ENCODE measurements around the gene ADGRL3.
"Not testable (repeated sequence)": the region's sequence is repeated elsewhere in the genome, so short reads cannot be mapped to it uniquely, and the experiment has no call there.

ADGRL3 gene

DNA sequence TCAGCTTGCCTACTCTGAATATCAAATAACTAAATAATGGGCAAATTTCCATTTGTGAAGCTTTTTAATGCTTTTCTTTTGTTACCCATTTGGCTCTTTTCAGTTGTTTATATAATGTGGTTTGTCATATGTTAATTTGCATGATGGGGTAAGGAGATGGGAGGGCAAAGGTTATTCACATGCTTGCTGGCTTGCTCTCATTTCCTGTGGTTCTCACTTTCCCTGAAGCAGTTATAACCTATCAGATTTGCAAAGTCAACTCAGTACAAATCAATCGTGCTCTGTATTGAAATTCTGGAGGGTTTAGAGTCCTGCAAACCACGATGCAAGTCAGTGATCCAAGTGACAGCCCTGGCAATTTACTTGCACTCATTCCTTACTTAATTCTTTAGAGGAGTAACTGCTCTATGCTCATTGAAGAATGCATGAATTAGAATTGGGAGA, 711.2 kb downstream of the ADGRL3 start:
- DNase-seq (ENCODE audit: low read depth): no peak

DNA sequence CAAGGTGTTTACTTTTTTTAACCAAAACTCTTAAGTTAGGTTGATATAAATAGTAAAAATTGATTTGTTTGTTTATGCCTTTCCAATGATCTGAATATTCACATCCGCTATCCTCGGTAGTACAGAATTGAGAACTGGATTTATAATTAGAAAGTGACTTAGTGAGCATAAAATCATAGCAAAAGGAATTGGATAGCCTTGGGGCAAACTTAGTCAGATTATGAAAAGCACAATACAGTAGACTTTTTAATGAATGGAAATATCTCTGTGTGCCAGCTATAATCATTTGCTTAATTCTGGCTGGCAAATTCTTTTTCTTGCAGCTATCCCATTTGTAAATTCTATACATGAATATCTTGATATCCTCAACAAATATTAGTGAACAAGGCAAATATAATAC, 713.5 kb downstream of the ADGRL3 start:
- no peak for DNase-seq (ENCODE audit: low read depth)

DNA sequence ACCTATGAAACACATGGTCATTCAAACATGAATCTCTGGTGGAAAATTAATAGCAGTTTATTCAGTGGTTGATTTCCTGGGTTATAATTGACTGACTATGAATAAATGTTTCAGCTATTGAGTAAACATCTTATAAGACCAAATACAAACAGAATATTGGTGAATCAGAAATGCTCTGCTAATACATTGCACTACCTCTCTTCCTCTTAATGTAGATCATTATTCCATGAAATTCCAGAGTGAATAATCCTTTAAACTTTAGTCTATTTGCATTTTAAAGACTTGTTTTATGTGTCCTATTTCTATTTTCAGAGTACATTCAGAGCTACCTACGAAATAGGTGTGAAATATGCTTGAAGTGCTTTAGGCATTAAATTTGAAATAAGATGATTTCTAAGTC, 715.4 kb downstream of the ADGRL3 start:
- DNase-seq (ENCODE audit: low read depth): no peak

- DNase-seq (ENCODE audit: low read depth): no peak
Measured at GRCh38 chr4:61918507-61918906, 718.4 kb downstream of the ADGRL3 start.

DNA sequence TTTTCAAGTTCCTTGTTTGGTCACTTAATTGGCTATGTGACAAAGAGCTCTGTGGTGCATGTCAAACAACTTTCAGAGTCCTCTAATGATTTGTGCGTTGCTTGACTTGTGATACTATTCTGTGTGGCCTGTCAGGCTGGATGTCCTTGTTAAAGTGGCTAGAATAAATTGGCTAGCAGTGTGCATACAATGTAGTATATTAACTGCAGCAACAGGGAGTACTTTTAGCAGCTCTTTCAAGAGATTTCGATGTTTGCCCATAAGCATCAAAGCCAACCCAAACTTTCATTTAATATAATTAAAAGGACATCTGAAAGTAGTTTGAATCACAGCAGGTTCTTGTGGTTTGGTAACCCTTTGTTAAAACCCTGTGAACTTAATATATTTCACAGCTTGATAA, 718.9 kb downstream of the ADGRL3 start:
- DNase-seq (ENCODE audit: low read depth): no peak

- DNase-seq (ENCODE audit: low read depth): no peak
Measured at GRCh38 chr4:61919561-61919960, 719.4 kb downstream of the ADGRL3 start.

GRCh38 chr4:61921920-61922319, 721.8 kb downstream of the ADGRL3 start:
- DNase-seq (ENCODE audit: low read depth): no peak

GRCh38 chr4:61922766-61923165, 722.6 kb downstream of the ADGRL3 start:
- DNase-seq (ENCODE audit: low read depth): no peak

DNA sequence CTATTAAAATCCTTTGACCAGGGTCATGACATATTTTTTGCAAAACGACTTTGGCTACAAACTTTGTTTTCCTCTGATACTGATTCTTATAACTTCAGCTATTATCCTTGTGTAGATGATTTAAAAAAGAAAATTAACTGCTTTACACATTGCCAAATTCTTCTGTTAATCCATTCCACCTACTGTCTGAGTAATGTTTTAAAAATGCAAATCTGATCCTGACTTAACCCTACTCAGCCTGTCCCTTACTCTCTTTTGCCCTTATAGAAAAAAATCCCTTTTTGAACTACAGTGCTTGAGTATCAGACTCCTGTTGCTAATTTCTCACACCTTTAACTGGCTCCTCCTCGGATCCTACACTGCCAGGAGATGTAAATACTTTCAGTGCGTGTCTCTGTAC, 723.1 kb downstream of the ADGRL3 start:
- no peak for DNase-seq (ENCODE audit: low read depth)

DNA sequence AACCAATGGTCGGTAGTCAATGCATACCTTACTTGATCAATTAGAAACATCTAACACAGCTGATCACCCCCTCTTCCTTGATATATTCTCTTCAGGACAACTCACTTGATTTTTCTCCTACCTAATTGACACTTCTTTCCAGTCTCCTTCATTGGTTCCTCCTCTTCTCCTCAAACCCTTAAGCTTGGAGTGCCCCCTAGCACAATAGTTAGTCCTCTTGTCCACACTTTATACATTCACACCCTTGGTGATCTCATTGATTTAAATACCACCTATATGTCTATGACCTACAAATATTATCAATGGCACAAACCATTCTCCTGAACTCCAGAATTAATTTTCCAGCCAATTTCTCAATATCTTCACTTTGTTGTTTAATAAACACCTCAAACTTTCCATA, 724.0 kb downstream of the ADGRL3 start:
- DNase-seq (ENCODE audit: low read depth): no peak

DNA sequence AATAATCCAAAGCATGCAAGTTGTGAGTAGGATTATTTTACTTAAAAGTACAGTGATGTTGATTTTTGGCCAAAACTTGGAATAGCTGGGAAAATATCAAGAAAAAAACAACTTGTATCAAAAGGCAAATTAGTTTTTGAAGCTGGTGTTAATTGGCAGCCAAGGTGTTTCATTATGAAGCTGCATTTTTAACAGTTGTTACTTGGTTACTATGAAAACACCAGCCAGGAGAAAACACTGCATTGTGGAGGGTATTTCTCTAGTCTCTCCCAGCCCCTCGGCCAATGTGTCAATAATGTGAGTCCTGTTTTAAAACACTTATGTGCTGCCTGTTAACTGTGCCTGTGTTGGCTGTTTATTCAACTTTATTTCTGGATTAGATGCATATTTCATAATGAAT, 733.4 kb downstream of the ADGRL3 start:
- DNase-seq (ENCODE audit: low read depth): no peak

GRCh38 chr4:61934198-61934597, 734.1 kb downstream of the ADGRL3 start:
- DNase-seq (ENCODE audit: low read depth): no peak

DNA sequence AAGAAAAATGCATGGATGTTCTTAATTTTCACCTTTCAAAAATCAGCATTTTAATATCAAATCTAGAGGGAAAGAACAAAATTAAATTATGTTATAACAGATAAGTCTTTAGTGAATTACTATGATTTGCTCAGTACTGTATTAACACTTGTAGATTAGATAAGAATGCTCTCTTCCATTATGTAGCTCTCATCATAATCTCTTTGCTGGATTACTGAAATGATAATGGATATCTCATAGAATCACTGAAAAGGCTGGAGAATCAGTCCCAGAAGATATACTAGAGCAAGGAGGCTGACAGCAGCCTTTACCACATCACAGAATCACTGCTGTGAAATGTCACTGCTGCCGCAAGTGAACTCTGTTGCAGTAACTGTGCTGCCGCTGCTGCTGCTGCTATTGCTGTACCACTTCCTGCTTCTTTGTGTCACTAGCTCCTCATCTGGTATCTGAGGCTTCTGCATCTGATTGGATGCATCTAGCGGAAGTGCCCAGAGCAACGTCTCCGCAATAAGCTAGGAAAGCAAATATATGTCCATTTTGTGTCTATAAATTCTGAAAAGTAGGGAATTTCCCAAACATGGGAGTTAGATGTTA, 738.2 kb downstream of the ADGRL3 start:
- no peak for DNase-seq (ENCODE audit: low read depth)

DNA sequence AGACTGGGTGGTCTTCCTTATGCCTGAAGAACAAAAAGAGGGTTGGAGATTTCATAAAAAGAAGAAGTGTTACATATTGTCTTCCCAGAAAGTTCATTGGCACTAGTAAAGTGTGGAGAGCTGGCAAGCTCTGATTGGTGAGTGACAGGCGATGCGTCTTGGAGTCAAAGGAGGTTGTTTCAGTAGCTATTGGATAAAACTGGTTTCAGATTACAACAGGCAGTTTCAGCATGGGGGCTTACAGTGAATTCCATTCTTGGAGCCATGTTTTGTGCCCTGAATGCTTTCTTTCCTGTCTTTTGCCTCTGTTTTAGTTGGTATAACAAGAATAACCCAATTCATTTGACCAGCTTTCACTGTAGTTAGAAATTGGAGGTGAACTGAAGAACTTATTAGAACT, 750.5 kb downstream of the ADGRL3 start:
- no peak for DNase-seq (ENCODE audit: low read depth)

DNA sequence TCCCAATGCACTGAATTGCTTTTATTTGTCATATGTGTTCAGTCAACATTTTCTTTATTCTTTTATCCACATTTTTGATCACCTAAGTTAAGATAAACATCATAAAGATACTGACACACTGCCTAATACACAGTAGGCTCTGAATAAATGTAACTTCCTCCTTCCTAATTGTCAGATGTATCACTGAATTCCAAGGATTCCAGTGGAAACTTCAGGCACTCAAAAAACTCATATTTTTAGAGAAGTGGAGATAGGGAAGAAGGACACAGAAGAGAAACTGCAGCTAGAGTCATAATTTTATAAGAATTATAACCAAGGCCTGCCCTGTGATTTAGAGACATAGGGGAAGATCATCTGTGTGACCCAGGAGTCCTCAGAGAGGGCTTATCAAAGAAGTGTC, 753.3 kb downstream of the ADGRL3 start:
- no peak for DNase-seq (ENCODE audit: low read depth)

GRCh38 chr4:61958591-61958990, 758.5 kb downstream of the ADGRL3 start:
- DNase-seq (ENCODE audit: low read depth): no peak

- no peak for DNase-seq (ENCODE audit: low read depth)
Measured at GRCh38 chr4:61959087-61959486, 759.0 kb downstream of the ADGRL3 start.

- DNase-seq (ENCODE audit: low read depth): no peak
Measured at GRCh38 chr4:61984260-61984909, 784.3 kb downstream of the ADGRL3 start.

GRCh38 chr4:61985426-61985825, 785.3 kb downstream of the ADGRL3 start:
- no peak for DNase-seq (ENCODE audit: low read depth)

DNA sequence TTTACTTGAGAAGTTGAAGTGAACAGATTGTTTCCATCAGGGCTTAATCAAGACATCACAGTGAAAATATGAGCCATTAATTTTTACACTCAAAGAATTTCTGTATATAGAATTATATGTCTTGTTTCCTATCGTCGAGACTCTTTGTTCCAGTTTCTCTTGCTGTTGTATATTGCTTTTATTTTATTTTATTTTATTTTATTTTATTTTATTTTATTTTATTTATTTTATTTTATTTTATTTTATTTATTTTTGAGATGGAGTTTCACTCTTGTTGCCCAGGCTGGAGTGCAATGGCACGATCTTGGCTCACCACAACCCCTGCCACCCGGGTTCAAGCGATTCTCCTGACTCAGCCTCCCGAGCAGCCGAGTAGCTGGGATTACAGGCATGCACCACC, 786.8 kb downstream of the ADGRL3 start:
- DNase-seq (ENCODE audit: low read depth): not testable (repeated sequence)

GRCh38 chr4:61992351-61992750, 792.2 kb downstream of the ADGRL3 start:
- DNase-seq (ENCODE audit: low read depth): no peak

DNA sequence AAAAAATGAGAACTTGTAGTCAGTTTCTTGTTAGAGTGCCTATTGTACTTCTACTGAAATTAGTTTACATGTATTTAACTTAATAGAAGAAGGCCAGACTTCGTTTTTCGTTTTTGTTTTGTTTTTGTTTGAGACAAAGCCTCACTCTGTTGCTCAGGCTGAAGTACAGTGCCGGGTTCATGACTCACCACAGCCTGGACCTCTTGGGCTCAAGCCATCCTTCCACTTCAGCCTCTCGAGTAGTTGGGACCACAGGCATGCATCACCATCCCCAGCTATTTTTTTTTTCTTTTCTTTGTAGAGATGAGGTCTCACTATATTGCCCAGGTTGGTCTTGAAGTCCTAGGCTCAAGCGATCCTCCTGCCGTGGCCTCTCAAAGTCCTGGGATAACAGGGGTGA, 793.9 kb downstream of the ADGRL3 start:
- no peak for DNase-seq (ENCODE audit: low read depth)

GRCh38 chr4:61995717-61996340, 795.7 kb downstream of the ADGRL3 start:
- no peak for DNase-seq (ENCODE audit: low read depth)

- DNase-seq (ENCODE audit: low read depth): no peak
Measured at GRCh38 chr4:61996943-61997342, 796.8 kb downstream of the ADGRL3 start.
